ENCODE data around the gene ATXN1.

DNA sequence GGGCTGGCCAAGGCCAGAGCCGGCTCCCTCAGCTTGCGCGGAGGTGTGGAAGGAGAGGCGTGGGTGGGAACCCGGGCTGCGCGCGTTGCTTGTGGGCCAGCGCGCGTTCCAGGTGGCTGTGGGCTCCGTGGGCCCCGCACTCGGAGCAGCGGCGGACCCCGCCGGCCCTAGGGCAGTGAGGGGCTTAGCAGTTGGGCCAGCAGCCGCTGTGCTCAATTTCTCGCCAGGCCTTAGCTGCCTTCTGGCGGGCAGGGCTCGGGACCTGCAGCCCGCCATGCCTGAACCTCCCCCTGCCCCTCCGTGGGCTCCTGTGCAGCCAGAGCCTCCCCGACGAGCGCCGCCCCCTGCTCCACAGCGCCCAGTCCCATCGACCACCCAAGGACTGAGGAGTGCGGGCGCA is 414.4 kb downstream of the ATXN1 start:
- TF ChIP-seq GATA2 (IDR thresholded peaks at IDR 0.05; ENCODE audit: low read depth, low read length), result no peak
- TF ChIP-seq GATA3 (IDR thresholded peaks at IDR 0.05; ENCODE audit: low read depth, low read length), result no peak
